Gastroesophageal sphincter (tissue), 3 donors: ENCODE measurements around the gene TBC1D14.

ENCODE experiments used
- POLR2A ChIP-seq, 2 donors: fragments of 450-650 bp; IDR thresholded peaks; one replicate each; pipeline ENCODE4 v1.6.1; 2017; ENCODE audit warnings: antibody characterized with exemption in 2 of 2, mild to moderate bottlenecking in 2 of 2, moderate library complexity in 1 of 2
- TF ChIP-seq, protein P1 (sequence below), 4 experiments: fragments of 200-600 bp in 2 of 4; fragments of 450-650 bp in 2 of 4; sonication (generic) in 1 of 4; IDR thresholded peaks; one replicate each; pipeline ENCODE4 v1.5.1; 2017 to 2019; ENCODE audit warnings: antibody characterized with exemption in 4 of 4, mild to moderate bottlenecking in 2 of 4, moderate library complexity in 2 of 4

DNA sequence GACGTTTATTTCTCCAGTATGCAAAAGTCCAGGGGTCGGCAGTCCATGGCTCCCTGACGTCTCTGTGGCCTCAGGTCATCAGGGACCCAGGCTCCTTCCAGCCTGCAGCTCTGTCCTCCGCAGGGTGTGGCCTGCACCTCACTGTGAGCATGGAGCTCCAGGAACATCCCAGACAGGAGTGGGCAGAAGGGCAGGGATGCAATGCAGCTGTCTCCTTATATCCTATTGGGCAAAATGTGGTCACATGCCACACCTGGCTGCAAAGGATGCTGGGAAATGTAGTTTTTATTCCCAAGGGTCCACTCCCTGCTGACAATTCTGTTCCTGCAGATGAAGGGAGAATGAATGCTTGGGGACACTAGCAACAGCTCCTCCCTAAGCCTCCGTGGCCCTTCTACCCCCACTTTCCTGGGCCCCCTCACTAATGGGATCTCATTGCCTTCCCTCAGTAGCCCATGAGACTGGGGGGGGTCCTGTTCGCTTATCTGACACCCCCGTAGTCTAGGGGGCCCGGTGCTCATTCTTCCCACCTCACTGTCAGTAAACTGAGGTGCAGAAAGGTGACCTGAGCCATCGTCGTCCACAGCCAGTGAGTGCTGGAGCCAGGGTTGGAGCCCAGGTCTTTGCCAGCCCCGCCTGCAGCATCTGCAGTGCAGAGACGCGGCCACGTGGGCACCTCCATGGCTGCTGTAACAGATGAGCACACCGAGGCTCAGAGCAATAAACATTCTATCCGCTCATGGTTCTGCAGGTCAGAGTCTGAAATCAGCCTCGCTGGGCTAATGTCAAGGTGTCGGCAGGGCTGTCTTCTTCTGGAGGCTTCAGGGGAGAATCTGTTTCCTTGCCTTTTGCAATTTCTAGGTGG lies 164.1 kb downstream of the TBC1D14 start:
- TF ChIP-seq, protein P1, sequence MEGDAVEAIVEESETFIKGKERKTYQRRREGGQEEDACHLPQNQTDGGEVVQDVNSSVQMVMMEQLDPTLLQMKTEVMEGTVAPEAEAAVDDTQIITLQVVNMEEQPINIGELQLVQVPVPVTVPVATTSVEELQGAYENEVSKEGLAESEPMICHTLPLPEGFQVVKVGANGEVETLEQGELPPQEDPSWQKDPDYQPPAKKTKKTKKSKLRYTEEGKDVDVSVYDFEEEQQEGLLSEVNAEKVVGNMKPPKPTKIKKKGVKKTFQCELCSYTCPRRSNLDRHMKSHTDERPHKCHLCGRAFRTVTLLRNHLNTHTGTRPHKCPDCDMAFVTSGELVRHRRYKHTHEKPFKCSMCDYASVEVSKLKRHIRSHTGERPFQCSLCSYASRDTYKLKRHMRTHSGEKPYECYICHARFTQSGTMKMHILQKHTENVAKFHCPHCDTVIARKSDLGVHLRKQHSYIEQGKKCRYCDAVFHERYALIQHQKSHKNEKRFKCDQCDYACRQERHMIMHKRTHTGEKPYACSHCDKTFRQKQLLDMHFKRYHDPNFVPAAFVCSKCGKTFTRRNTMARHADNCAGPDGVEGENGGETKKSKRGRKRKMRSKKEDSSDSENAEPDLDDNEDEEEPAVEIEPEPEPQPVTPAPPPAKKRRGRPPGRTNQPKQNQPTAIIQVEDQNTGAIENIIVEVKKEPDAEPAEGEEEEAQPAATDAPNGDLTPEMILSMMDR (IDR thresholded peaks at IDR 0.05): no peak
- TF ChIP-seq POLR2A (IDR thresholded peaks at IDR 0.05): no peak
